Mesothelial cell of epicardium (in vitro differentiated cells): ENCODE measurements around the gene LRRC8A. TPM values are rescaled to one million over a fixed set of nuclear protein-coding genes. Genes with fewer than 3 reads are reported as not detected.
A peak's percentile ranks its signal among the peaks of the same experiment; 100 is the strongest.

Experiments used
- DNase-seq, 2 experiments: peaks; one replicate each; pipeline ENCODE4 v3.0.0; 2021; ENCODE audit warnings: low spot score in 2 of 2; ENCODE audit not compliant: unreplicated experiment in 2 of 2
- H3K27ac Mint-ChIP-seq: 2 replicates; pipeline ENCODE4 v1.8.0; 2021; ENCODE audit warnings: mixed read lengths
- H3K27me3 Mint-ChIP-seq: 2 replicates; pipeline ENCODE4 v1.8.0; 2021; ENCODE audit warnings: low read depth, mixed read lengths
- H3K36me3 Mint-ChIP-seq: 2 replicates; pipeline ENCODE4 v1.8.0; 2021; ENCODE audit warnings: mixed read lengths
- H3K4me1 Mint-ChIP-seq: 2 replicates; pipeline ENCODE4 v1.8.0; 2021; ENCODE audit warnings: mixed read lengths
- H3K4me3 Mint-ChIP-seq: 2 replicates; pipeline ENCODE4 v1.8.0; 2021; ENCODE audit warnings: mild to moderate bottlenecking, moderate library complexity, mixed read lengths
- H3K9me3 Mint-ChIP-seq: 2 replicates; pipeline ENCODE4 v1.8.0; 2021; ENCODE audit warnings: mixed read lengths
- CTCF ChIP-seq: fragments of 200-600 bp; sonication (generic); IDR thresholded peaks from one replicate; pipeline ENCODE4 v1.5.0; 2021; ENCODE audit warnings: antibody characterized with exemption; ENCODE audit not compliant: unreplicated experiment
- total RNA-seq: library from RNA; stranded (reverse); gene quantifications from 3 replicates; pipeline ENCODE4 v1.2.1, GENCODE V29; 2021

The LRRC8A gene
- total RNA-seq, 1 donor from 2014 or later, result 35.9 TPM

GRCh38 chr9:128918921-128919320, 37.0 kb downstream of the LRRC8A start:
- no peak for DNase-seq
- H3K27me3 Mint-ChIP-seq, result no peaks in the 10 kb centered on the region

GRCh38 chr9:128919402-128920089, 37.6 kb downstream of the LRRC8A start:
- no peaks in the 10 kb centered on the region for H3K27me3 Mint-ChIP-seq
- H3K36me3 Mint-ChIP-seq, result peaks cover 10% of the 10 kb centered on the region
- TF ChIP-seq CTCF, result no peak
- H3K4me3 Mint-ChIP-seq, result no peak overlapping the region
- H3K4me1 Mint-ChIP-seq, result peaks cover 15% of the 10 kb centered on the region
- no peaks in the 10 kb centered on the region for H3K9me3 Mint-ChIP-seq
- peak overlapping the region; percentile 16 for H3K27ac Mint-ChIP-seq
- DNase-seq, result no peak

More at GRCh38 chr9:128918921-128919320, 37.0 kb downstream of the LRRC8A start:
- no peak for TF ChIP-seq CTCF
- Mint-ChIP-seq H3K4me1 (peaks cover 15% of the 10 kb centered on the region), H3K36me3 (peaks cover 10% of the 10 kb centered on the region), H3K9me3 (no peaks in the 10 kb centered on the region), H3K4me3 (no peak overlapping the region), H3K27ac (peak overlapping the region; percentile 43)

- H3K4me1 Mint-ChIP-seq, result peaks cover 15% of the 10 kb centered on the region
- H3K9me3 Mint-ChIP-seq, result no peaks in the 10 kb centered on the region
- no peak for TF ChIP-seq CTCF
- H3K27me3 Mint-ChIP-seq, result no peaks in the 10 kb centered on the region
- peak within 1 kb of the TSS; percentile 84 for H3K4me3 Mint-ChIP-seq
- DNase-seq, result no peak
- H3K27ac Mint-ChIP-seq, result peak within 1 kb of the TSS; percentile 98
- peaks cover 10% of the 10 kb centered on the region for H3K36me3 Mint-ChIP-seq
Measured at GRCh38 chr9:128920381-128921058, 38.6 kb downstream of the LRRC8A start, which contains the start of gene PHYHD1. TSS of gene PHYHD1 (plus strand) at chr9:128920982. CDS start at chr9:128922324, 1,342 bp downstream.

GRCh38 chr9:128921881-128922763, 40.2 kb downstream of the LRRC8A start:
- Mint-ChIP-seq H3K27me3 (no peaks in the 10 kb centered on the region), H3K4me1 (peaks cover 13% of the 10 kb centered on the region), H3K36me3 (peaks cover 5% of the 10 kb centered on the region), H3K9me3 (no peaks in the 10 kb centered on the region), H3K4me3 (peak overlapping the region; percentile 84), H3K27ac (peak overlapping the region; percentile 98)
- peak in 1 of 2 experiments; percentile 69 for DNase-seq
- TF ChIP-seq CTCF, result no peak

GRCh38 chr9:128923493-128923883, 41.6 kb downstream of the LRRC8A start:
- no peaks in the 10 kb centered on the region for H3K9me3 Mint-ChIP-seq
- H3K27me3 Mint-ChIP-seq, result no peaks in the 10 kb centered on the region
- no peak for TF ChIP-seq CTCF
- peak overlapping the region; percentile 84 for H3K4me3 Mint-ChIP-seq
- H3K27ac Mint-ChIP-seq, result no peak overlapping the region
- no peaks in the 10 kb centered on the region for H3K36me3 Mint-ChIP-seq
- no peak for DNase-seq
- H3K4me1 Mint-ChIP-seq, result peaks cover 16% of the 10 kb centered on the region
